ENCODE measurements around the gene CMA1. TPM values are rescaled to one million over a fixed set of nuclear protein-coding genes. Genes with fewer than 3 reads are reported as not detected.

Gene CMA1
- total and polyA plus RNA-seq, 2 experiments from 2014 or later: not detected

DNA sequence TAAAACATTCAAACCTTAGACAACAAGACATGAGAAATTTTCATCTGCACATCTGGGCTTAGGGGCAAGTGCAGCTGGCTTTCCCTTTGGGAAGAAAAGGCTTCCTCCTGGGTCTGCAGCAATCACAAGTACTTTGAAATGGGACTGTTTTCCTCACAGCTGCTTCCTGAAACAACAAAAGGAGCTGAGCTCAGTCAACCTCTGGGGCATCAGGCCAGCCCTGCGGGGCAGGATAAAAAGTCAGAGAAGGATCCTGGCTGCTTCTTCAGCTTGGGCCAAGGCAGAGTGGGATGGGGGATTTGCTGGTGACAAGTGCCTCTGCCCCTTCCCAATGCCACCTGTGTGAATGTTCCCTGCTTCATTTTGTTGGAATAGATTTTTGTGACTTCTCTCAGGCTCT is 49.3 kb downstream of the CMA1 start:
- Histone ChIP-seq H3K9me2 (ENCODE audit: insufficient read depth) (peaks cover 5% of the 10 kb centered on the region; the same call in 1 of the 2 replicates), H3K27ac (ENCODE audit: low read depth) (no peak overlapping the region), H3K27me3 (ENCODE audit: insufficient read depth) (no peaks in the 10 kb centered on the region), H3K4me3 (no peak overlapping the region), H3F3A (replicated peaks; ENCODE audit: low read depth) (no peaks in the 10 kb centered on the region), H3K4me2 (no peak overlapping the region), H2AFZ (no peak overlapping the region), H3K36me3 (ENCODE audit: insufficient read depth) (peaks cover 14% of the 10 kb centered on the region), H3K79me2 (replicated peaks; ENCODE audit: insufficient read depth) (no peaks in the 10 kb centered on the region), H4K20me1 (replicated peaks; ENCODE audit: insufficient read depth) (no peaks in the 10 kb centered on the region), H3K4me1 (ENCODE audit: insufficient read depth) (no peaks in the 10 kb centered on the region)
- ATAC-seq (no peak), DNase-seq (ENCODE audit: low spot score) (no peak)
- Mint-ChIP-seq H3K27ac (no peak overlapping the region), H3K4me3 (no peak overlapping the region), H3K9me3 (peaks cover 16% of the 10 kb centered on the region), H3K27me3 (ENCODE audit: insufficient read depth, low read depth, poor library complexity) (no peaks in the 10 kb centered on the region), H3K36me3 (ENCODE audit: low read depth) (peaks cover 15% of the 10 kb centered on the region), H3K4me1 (peaks cover 1% of the 10 kb centered on the region; the same call in 1 of the 3 replicates)
- TF ChIP-seq, protein P1, sequence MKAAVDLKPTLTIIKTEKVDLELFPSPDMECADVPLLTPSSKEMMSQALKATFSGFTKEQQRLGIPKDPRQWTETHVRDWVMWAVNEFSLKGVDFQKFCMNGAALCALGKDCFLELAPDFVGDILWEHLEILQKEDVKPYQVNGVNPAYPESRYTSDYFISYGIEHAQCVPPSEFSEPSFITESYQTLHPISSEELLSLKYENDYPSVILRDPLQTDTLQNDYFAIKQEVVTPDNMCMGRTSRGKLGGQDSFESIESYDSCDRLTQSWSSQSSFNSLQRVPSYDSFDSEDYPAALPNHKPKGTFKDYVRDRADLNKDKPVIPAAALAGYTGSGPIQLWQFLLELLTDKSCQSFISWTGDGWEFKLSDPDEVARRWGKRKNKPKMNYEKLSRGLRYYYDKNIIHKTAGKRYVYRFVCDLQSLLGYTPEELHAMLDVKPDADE (IDR thresholded peaks at IDR 0.05): no peak
- no peak for TF ChIP-seq REST (IDR thresholded peaks at IDR 0.05; ENCODE audit: unreplicated experiment)
- TF ChIP-seq STAT1 (IDR thresholded peaks at IDR 0.05; ENCODE audit: unreplicated experiment): no peak
- no peak for TF ChIP-seq CREB1 (CRISPR knock-in tag; IDR thresholded peaks at IDR 0.05; ENCODE audit: low read depth)
- TF ChIP-seq POLR2AphosphoS5 (IDR thresholded peaks at IDR 0.05; ENCODE audit: low read depth): no peak

GRCh38 chr14:24456980-24457379 is 51.1 kb downstream of the CMA1 start:
- DNase-seq (ENCODE audit: low spot score) (no peak), ATAC-seq (no peak)
- Histone ChIP-seq H3F3A (replicated peaks; ENCODE audit: low read depth) (no peaks in the 10 kb centered on the region), H3K27me3 (ENCODE audit: insufficient read depth) (no peaks in the 10 kb centered on the region), H3K4me3 (no peak overlapping the region), H3K36me3 (ENCODE audit: insufficient read depth) (peaks cover 14% of the 10 kb centered on the region), H3K4me2 (no peak overlapping the region), H3K79me2 (replicated peaks; ENCODE audit: insufficient read depth) (no peaks in the 10 kb centered on the region), H3K9me2 (ENCODE audit: insufficient read depth) (peaks cover 5% of the 10 kb centered on the region; the same call in 1 of the 2 replicates), H3K27ac (ENCODE audit: low read depth) (no peak overlapping the region), H4K20me1 (replicated peaks; ENCODE audit: insufficient read depth) (no peaks in the 10 kb centered on the region), H3K4me1 (ENCODE audit: insufficient read depth) (no peaks in the 10 kb centered on the region), H2AFZ (no peak overlapping the region)
- Mint-ChIP-seq H3K36me3 (ENCODE audit: low read depth) (peaks cover 32% of the 10 kb centered on the region), H3K27ac (no peak overlapping the region), H3K4me3 (no peak overlapping the region), H3K4me1 (no peaks in the 10 kb centered on the region), H3K9me3 (peaks cover 34% of the 10 kb centered on the region), H3K27me3 (ENCODE audit: insufficient read depth, low read depth, poor library complexity) (no peaks in the 10 kb centered on the region)
- TF ChIP-seq POLR2AphosphoS5 (IDR thresholded peaks at IDR 0.05; ENCODE audit: low read depth) (no peak), EZH2phosphoT487 (IDR thresholded peaks at IDR 0.05; ENCODE audit: unreplicated experiment) (no peak), REST (IDR thresholded peaks at IDR 0.05; ENCODE audit: unreplicated experiment) (no peak)

Other genes with a start within 250 kb of the CMA1 start
- 0.39 and 0.63 TPM in 2 replicates for gene TGM1, start 245.1 kb downstream of the CMA1 start, total RNA-seq (2014; rRNA removed; shearing (Covaris generic))
- gene TGM1, start 245.1 kb downstream of the CMA1 start, polyA plus RNA-seq (2016; fragmentation: Nextera tagmentation; extraction: Ambion mirVana): 0.31 and 0.42 TPM in 2 replicates
- 18.8 and 20.7 TPM in 2 replicates for gene RABGGTA, start 236.7 kb downstream of the CMA1 start, total RNA-seq (2014; rRNA removed; shearing (Covaris generic))
- 17.6 and 25.2 TPM in 2 replicates for gene RABGGTA, start 236.7 kb downstream of the CMA1 start, polyA plus RNA-seq (2016; fragmentation: Nextera tagmentation; extraction: Ambion mirVana)
- 15.4 and 22.7 TPM in 2 replicates for gene DHRS1, start 208.5 kb downstream of the CMA1 start, total RNA-seq (2014; rRNA removed; shearing (Covaris generic))
- gene DHRS1, start 208.5 kb downstream of the CMA1 start, polyA plus RNA-seq (2016; fragmentation: Nextera tagmentation; extraction: Ambion mirVana): 15.0 and 15.4 TPM in 2 replicates
- gene NOP9, start 208.4 kb downstream of the CMA1 start, total RNA-seq (2014; rRNA removed; shearing (Covaris generic)): 32.4 and 32.8 TPM in 2 replicates
- 7.9 and 8.2 TPM in 2 replicates for gene NOP9, start 208.4 kb downstream of the CMA1 start, polyA plus RNA-seq (2016; fragmentation: Nextera tagmentation; extraction: Ambion mirVana)
- 4.6 and 8.9 TPM in 2 replicates for gene CIDEB, start 200.3 kb downstream of the CMA1 start, total RNA-seq (2014; rRNA removed; shearing (Covaris generic))
- 3.4 and 5.0 TPM in 2 replicates for gene CIDEB, start 200.3 kb downstream of the CMA1 start, polyA plus RNA-seq (2016; fragmentation: Nextera tagmentation; extraction: Ambion mirVana)
- 6.4 and 12.6 TPM in 2 replicates for gene LTB4R2, start 198.1 kb downstream of the CMA1 start, total RNA-seq (2014; rRNA removed; shearing (Covaris generic))
- 0.40 and 0.47 TPM in 2 replicates for gene LTB4R2, start 198.1 kb downstream of the CMA1 start, polyA plus RNA-seq (2016; fragmentation: Nextera tagmentation; extraction: Ambion mirVana)
- 4.7 and 7.9 TPM in 2 replicates for gene LTB4R, start 196.8 kb downstream of the CMA1 start, total RNA-seq (2014; rRNA removed; shearing (Covaris generic))
- 2.1 TPM in 2 replicates for gene LTB4R, start 196.8 kb downstream of the CMA1 start, polyA plus RNA-seq (2016; fragmentation: Nextera tagmentation; extraction: Ambion mirVana)
- gene ADCY4, start 173.2 kb downstream of the CMA1 start, total RNA-seq (2014; rRNA removed; shearing (Covaris generic)): 0.10 and 1.5 TPM in 2 replicates
- 0.40 and 0.68 TPM in 2 replicates for gene ADCY4, start 173.2 kb downstream of the CMA1 start, polyA plus RNA-seq (2016; fragmentation: Nextera tagmentation; extraction: Ambion mirVana)
- 0.16 and 1.5 TPM in 2 replicates for gene RIPK3, start 168.3 kb downstream of the CMA1 start, total RNA-seq (2014; rRNA removed; shearing (Covaris generic))
- 0.31 and 0.32 TPM in 2 replicates for gene RIPK3, start 168.3 kb downstream of the CMA1 start, polyA plus RNA-seq (2016; fragmentation: Nextera tagmentation; extraction: Ambion mirVana)
- gene NFATC4, start 140.1 kb downstream of the CMA1 start, total RNA-seq (2014; rRNA removed; shearing (Covaris generic)): 20.7 and 26.6 TPM in 2 replicates
- gene NFATC4, start 140.1 kb downstream of the CMA1 start, polyA plus RNA-seq (2016; fragmentation: Nextera tagmentation; extraction: Ambion mirVana): 16.7 and 20.9 TPM in 2 replicates
- gene NYNRIN, start 109.3 kb downstream of the CMA1 start, total RNA-seq (2014; rRNA removed; shearing (Covaris generic)): 17.5 and 20.0 TPM in 2 replicates
- gene NYNRIN, start 109.3 kb downstream of the CMA1 start, polyA plus RNA-seq (2016; fragmentation: Nextera tagmentation; extraction: Ambion mirVana): 3.1 TPM in 2 replicates
- gene CBLN3, start 78.6 kb downstream of the CMA1 start, total RNA-seq (2014; rRNA removed; shearing (Covaris generic)): 0.07 TPM in 1 of 2 replicates, not detected in the other
- 0.19 and 0.23 TPM in 2 replicates for gene CBLN3, start 78.6 kb downstream of the CMA1 start, polyA plus RNA-seq (2016; fragmentation: Nextera tagmentation; extraction: Ambion mirVana)
- 21.9 and 28.1 TPM in 2 replicates for gene KHNYN, start 78.3 kb downstream of the CMA1 start, total RNA-seq (2014; rRNA removed; shearing (Covaris generic))
- 2.1 and 2.7 TPM in 2 replicates for gene KHNYN, start 78.3 kb downstream of the CMA1 start, polyA plus RNA-seq (2016; fragmentation: Nextera tagmentation; extraction: Ambion mirVana)
- gene SDR39U1, start 65.5 kb downstream of the CMA1 start, total RNA-seq (2014; rRNA removed; shearing (Covaris generic)): 9.0 and 22.9 TPM in 2 replicates
- gene SDR39U1, start 65.5 kb downstream of the CMA1 start, polyA plus RNA-seq (2016; fragmentation: Nextera tagmentation; extraction: Ambion mirVana): 60.6 and 66.5 TPM in 2 replicates
- gene CTSG, start 68.0 kb upstream of the CMA1 start, total RNA-seq (2014; rRNA removed; shearing (Covaris generic)): not detected in 2 replicates
- gene CTSG, start 68.0 kb upstream of the CMA1 start, polyA plus RNA-seq (2016; fragmentation: Nextera tagmentation; extraction: Ambion mirVana): not detected in 2 replicates
- not detected in 2 replicates for gene GZMH, start 101.4 kb upstream of the CMA1 start, total RNA-seq (2014; rRNA removed; shearing (Covaris generic))
- gene GZMH, start 101.4 kb upstream of the CMA1 start, polyA plus RNA-seq (2016; fragmentation: Nextera tagmentation; extraction: Ambion mirVana): not detected in 2 replicates
- not detected in 2 replicates for gene GZMB, start 125.9 kb upstream of the CMA1 start, total RNA-seq (2014; rRNA removed; shearing (Covaris generic))
- not detected in 2 replicates for gene GZMB, start 125.9 kb upstream of the CMA1 start, polyA plus RNA-seq (2016; fragmentation: Nextera tagmentation; extraction: Ambion mirVana)

Data from GM23338 (cell line).